Thyroid gland (tissue), 4 donors: Measurements from ENCODE around the gene CKMT2. TPM values are rescaled to one million over a fixed set of nuclear protein-coding genes. Genes with fewer than 3 reads are reported as not detected.
A peak's percentile ranks its signal among the peaks of the same experiment; 100 is the strongest.

Source experiments
- DNase-seq, 2 donors: peaks; one replicate each; pipeline ENCODE4 v3.0.0-alpha.2; 2019
- H3K27ac ChIP-seq, 3 donors: fragments of 200-600 bp; sonication (generic); 1 replicate in 2 of 3; 2 replicates in 1 of 3; pipeline ENCODE4 v1.5.1; 2016 to 2019; ENCODE audit warnings: mild to moderate bottlenecking in 1 of 3, moderate library complexity in 1 of 3
- H3K27me3 ChIP-seq: fragments of 200-600 bp; sonication (generic); one replicate; pipeline ENCODE4 v1.5.1; 2019
- H3K36me3 ChIP-seq, 2 donors: fragments of 200-600 bp; sonication (generic); one replicate each; pipeline ENCODE4 v1.5.1; 2016 to 2019
- H3K4me1 ChIP-seq, 2 donors: fragments of 200-600 bp; sonication (generic); one replicate each; pipeline ENCODE4 v1.5.1; 2017 to 2019
- H3K4me3 ChIP-seq, 3 donors: fragments of 200-600 bp; sonication (generic); replicated peaks in 1 of 3; 1 replicate in 2 of 3; 2 replicates in 1 of 3; pipeline ENCODE4 v1.5.1; 2016; ENCODE audit warnings: mild to moderate bottlenecking in 1 of 3
- H3K9me3 ChIP-seq: fragments of 200-600 bp; sonication (generic); one replicate; pipeline ENCODE4 v1.5.1; 2017
- POLR2A ChIP-seq, 2 donors: fragments of 450-650 bp; IDR thresholded peaks; one replicate each; pipeline ENCODE4 v1.6.1; 2017; ENCODE audit warnings: antibody characterized with exemption in 2 of 2, mild to moderate bottlenecking in 2 of 2, moderate library complexity in 1 of 2
- WGBS, 2 donors: methylation state at CpG; one replicate each; pipeline ENCODE4 v1.1.5; 2017; 5-methylcytosine and 5-hydroxymethylcytosine counted together
- intact Hi-C: fragments of 100-400 bp; cut with DNase I; formaldehyde crosslinking; loops from one replicate; pipeline ENCODE4 v1.15.1; 2023
- total RNA-seq, 4 donors: library from RNA; depleted of rRNA; stranded (reverse); fragments of >200 nt; gene quantifications; one replicate each; pipeline ENCODE4 v1.2.3, GENCODE V29; 2016
- TF ChIP-seq, protein P1 (sequence below), 6 experiments: fragments of 200-600 bp in 3 of 6; fragments of 450-650 bp in 3 of 6; sonication (generic) in 3 of 6; IDR thresholded peaks; one replicate each; pipeline ENCODE4 v1.5.1; 2016 to 2019; ENCODE audit warnings: antibody characterized with exemption in 6 of 6, mild to moderate bottlenecking in 2 of 6, inconsistent platforms in 1 of 6, moderate library complexity in 1 of 6

The CKMT2 gene
- total RNA-seq, 4 donors from 2014 or later: 1.7 to 24.4 (median 16.1) TPM

- intact Hi-C loops: loop anchor here (10.0 kb wide), 1 partner anchor 56 kb away; no protein-coding TSS in a partner anchor
- Histone ChIP-seq H3K9me3 (no peaks in the 10 kb centered on the region), H3K4me1 (peaks cover 10 to 23% of the 10 kb centered on the region in 2 donors), H3K27ac (no peak overlapping the region), H3K36me3 (no peaks in the 10 kb centered on the region), H3K4me3 (no peak overlapping the region), H3K27me3 (no peaks in the 10 kb centered on the region)
- DNase-seq: no peak
- no peak for TF ChIP-seq POLR2A (IDR thresholded peaks at IDR 0.05)
- TF ChIP-seq, protein P1, sequence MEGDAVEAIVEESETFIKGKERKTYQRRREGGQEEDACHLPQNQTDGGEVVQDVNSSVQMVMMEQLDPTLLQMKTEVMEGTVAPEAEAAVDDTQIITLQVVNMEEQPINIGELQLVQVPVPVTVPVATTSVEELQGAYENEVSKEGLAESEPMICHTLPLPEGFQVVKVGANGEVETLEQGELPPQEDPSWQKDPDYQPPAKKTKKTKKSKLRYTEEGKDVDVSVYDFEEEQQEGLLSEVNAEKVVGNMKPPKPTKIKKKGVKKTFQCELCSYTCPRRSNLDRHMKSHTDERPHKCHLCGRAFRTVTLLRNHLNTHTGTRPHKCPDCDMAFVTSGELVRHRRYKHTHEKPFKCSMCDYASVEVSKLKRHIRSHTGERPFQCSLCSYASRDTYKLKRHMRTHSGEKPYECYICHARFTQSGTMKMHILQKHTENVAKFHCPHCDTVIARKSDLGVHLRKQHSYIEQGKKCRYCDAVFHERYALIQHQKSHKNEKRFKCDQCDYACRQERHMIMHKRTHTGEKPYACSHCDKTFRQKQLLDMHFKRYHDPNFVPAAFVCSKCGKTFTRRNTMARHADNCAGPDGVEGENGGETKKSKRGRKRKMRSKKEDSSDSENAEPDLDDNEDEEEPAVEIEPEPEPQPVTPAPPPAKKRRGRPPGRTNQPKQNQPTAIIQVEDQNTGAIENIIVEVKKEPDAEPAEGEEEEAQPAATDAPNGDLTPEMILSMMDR (IDR thresholded peaks at IDR 0.05): no peak
- 96 to 97% methylated on average over 4 of the region's 4 CpGs for WGBS, 2 donors
Observed at GRCh38 chr5:81238460-81238859, 5.3 kb downstream of the CKMT2 start.

GRCh38 chr5:81239613-81240012 lies 6.5 kb downstream of the CKMT2 start:
- Histone ChIP-seq H3K9me3 (no peaks in the 10 kb centered on the region), H3K36me3 (no peaks in the 10 kb centered on the region), H3K27ac (no peak overlapping the region), H3K4me3 (no peak overlapping the region), H3K27me3 (no peaks in the 10 kb centered on the region), H3K4me1 (peaks cover 5 to 13% of the 10 kb centered on the region in 2 donors)
- intact Hi-C loops: loop anchor here (10.0 kb wide), 1 partner anchor 55 kb away; no protein-coding TSS in a partner anchor
- peak in 1 of 2 donors; percentile 10 for DNase-seq
- TF ChIP-seq POLR2A (IDR thresholded peaks at IDR 0.05): no peak
- TF ChIP-seq, protein P1 (IDR thresholded peaks at IDR 0.05): peak in 1 of 6 experiments; percentile 7
- 75 to 83% methylated on average over 3 to 5 of the region's 5 CpGs for WGBS, 2 donors

DNA sequence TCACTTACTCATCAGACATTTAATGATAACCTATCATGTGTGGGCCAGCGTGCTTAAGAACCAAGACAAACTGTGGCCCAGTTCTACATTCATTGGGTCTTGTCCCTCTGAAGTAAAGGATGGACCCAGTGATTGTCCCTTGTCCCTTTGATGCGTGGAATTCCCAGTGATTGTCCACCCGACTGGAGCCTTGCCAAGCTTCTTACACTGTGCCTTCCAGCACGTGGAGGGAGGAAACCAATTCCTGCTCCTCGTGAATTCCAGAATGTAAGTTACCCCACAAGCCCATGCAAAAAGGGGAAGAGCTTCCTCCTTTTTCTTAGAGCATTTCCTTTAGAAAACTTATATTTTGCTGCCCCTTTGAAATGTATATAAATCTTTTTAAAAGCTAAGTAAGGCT lies 7.9 kb downstream of the CKMT2 start:
- no peak for TF ChIP-seq POLR2A (IDR thresholded peaks at IDR 0.05)
- TF ChIP-seq, protein P1 (IDR thresholded peaks at IDR 0.05): no peak
- 69 to 76% methylated on average over 5 of the region's 5 CpGs for WGBS, 2 donors
- H3K4me1 ChIP-seq: no peaks in the 10 kb centered on the region

DNA sequence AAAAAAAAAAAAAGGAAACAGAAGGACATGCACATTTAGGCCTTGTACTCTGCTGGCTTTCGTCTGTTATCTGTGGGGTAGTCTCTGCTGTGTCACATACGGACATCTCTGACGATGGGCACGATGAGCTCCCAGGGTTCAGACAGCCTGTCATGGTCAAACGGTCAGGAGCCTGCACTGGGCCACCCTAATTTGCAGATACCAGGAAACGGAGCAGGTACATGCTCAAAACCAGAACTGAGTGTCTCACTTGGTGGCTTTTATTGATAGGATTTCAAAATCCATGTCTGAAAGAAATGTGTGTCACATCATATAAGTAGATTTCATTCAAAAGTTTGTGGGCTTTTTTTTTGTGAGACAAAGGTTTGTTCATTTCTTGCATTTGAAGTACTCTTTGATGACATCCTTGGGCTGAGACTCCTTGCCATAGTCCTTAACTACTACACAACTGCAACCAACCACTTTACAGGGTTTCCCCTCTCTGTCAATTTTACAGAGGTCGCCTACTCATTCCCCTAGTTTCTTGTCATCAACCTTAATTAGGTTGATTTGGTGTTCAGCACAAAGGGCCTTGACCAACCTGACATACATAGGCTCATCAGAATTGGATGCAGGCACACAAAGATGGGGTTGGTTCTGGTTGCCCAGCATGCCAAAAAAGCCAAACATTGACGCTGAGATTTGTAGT lies 9.0 kb downstream of the CKMT2 start:
- intact Hi-C loops: no loop called here

More for the DNA sequence above, 7.9 kb downstream of the CKMT2 start:
- DNase-seq: no peak
- Histone ChIP-seq H3K9me3 (no peaks in the 10 kb centered on the region), H3K27ac (no peak overlapping the region), H3K36me3 (no peaks in the 10 kb centered on the region), H3K27me3 (no peaks in the 10 kb centered on the region), H3K4me3 (no peak overlapping the region)
- intact Hi-C loops: no loop called here

More for the DNA sequence above, 9.0 kb downstream of the CKMT2 start:
- no peak overlapping the region for H3K27ac ChIP-seq
- WGBS, 2 donors: 88% methylated on average over 8 of the region's 8 CpGs
- H3K4me3 ChIP-seq: no peak overlapping the region
- TF ChIP-seq, protein P1 (IDR thresholded peaks at IDR 0.05): no peak
- no peak for TF ChIP-seq POLR2A (IDR thresholded peaks at IDR 0.05)
- no peaks in the 10 kb centered on the region for H3K9me3 ChIP-seq
- no peaks in the 10 kb centered on the region for H3K4me1 ChIP-seq
- no peaks in the 10 kb centered on the region for H3K36me3 ChIP-seq
- no peak for DNase-seq
- H3K27me3 ChIP-seq: no peaks in the 10 kb centered on the region
